ENCODE data around the gene PCSK5.

DNA sequence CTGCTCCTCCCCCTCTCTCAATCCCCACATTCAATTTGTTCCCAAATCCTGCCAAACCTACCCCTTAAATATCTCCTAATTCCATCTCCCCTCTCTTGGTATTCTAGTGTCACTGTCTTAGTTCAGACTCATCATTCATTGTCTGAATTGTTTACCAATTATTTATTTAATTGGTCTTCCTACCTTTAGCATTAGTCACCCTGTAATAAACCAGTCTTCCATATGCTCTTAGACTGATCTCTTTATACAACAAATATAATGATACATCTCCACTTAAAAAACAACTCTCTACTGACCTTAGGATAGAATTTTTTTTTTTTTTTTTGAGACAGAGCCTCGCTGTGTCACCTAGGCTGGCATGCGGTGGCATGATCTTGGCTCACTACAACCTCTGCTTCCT is 452.4 kb downstream of the PCSK5 start:
- TF ChIP-seq, protein P1, sequence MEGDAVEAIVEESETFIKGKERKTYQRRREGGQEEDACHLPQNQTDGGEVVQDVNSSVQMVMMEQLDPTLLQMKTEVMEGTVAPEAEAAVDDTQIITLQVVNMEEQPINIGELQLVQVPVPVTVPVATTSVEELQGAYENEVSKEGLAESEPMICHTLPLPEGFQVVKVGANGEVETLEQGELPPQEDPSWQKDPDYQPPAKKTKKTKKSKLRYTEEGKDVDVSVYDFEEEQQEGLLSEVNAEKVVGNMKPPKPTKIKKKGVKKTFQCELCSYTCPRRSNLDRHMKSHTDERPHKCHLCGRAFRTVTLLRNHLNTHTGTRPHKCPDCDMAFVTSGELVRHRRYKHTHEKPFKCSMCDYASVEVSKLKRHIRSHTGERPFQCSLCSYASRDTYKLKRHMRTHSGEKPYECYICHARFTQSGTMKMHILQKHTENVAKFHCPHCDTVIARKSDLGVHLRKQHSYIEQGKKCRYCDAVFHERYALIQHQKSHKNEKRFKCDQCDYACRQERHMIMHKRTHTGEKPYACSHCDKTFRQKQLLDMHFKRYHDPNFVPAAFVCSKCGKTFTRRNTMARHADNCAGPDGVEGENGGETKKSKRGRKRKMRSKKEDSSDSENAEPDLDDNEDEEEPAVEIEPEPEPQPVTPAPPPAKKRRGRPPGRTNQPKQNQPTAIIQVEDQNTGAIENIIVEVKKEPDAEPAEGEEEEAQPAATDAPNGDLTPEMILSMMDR (IDR thresholded peaks at IDR 0.05) = no peak
- no peak for TF ChIP-seq POLR2A (IDR thresholded peaks at IDR 0.05)

All from adrenal gland (tissue), 5 donors.